H1 (cell line): ENCODE measurements around the gene TXNRD2. TPM values are rescaled to one million over a fixed set of nuclear protein-coding genes. Genes with fewer than 3 reads are reported as not detected.
A peak's percentile ranks its signal among the peaks of the same experiment; 100 is the strongest.

Experiments used
- CTCF ChIA-PET: fragments of 300-600 bp; sonication (Branson Sonifier 250); formaldehyde crosslinking; loops from one replicate; lab custom pipeline; 2021; ENCODE audit not compliant: partially characterized antibody; lab: Charles Lee
- POLR2A ChIA-PET: fragments of 300-600 bp; sonication (Branson Sonifier 250); formaldehyde crosslinking; loops from one replicate; lab custom pipeline; 2021; ENCODE audit warnings: inconsistent platforms; ENCODE audit not compliant: partially characterized antibody; lab: Charles Lee
- DNase-seq, 2 experiments: peaks; one replicate each; pipeline versions ENCODE4 v3.0.0 to v3.0.0-alpha.2; 2010 to 2022; ENCODE audit warnings: low spot score in 2 of 2, low read depth in 1 of 2, mixed read lengths in 1 of 2
- FAIRE-seq: peaks from 2 replicates; lab custom pipeline; 2011; peaks lifted over from hg19 to GRCh38; lab: Jason Lieb, UNC
- H2AFZ ChIP-seq: 2 replicates; pipeline ENCODE4 v1.8.1; 2012; ENCODE audit warnings: low read length, inconsistent platforms
- H2AK5ac ChIP-seq: 2 replicates; pipeline ENCODE4 v1.6.1; 2013; ENCODE audit warnings: low read depth, low read length
- H2BK120ac ChIP-seq: replicated peaks from 2 replicates; pipeline ENCODE3; 2013; ENCODE audit warnings: low read depth, low read length, inconsistent platforms
- H2BK12ac ChIP-seq: 2 replicates; pipeline ENCODE4 v1.6.1; 2013; ENCODE audit warnings: low read depth, low read length
- H2BK15ac ChIP-seq: 2 replicates; pipeline ENCODE4 v1.6.1; 2013; ENCODE audit warnings: low read length
- H2BK20ac ChIP-seq: 2 replicates; pipeline ENCODE4 v1.6.1; 2013; ENCODE audit warnings: low read length
- H2BK5ac ChIP-seq: 2 replicates; pipeline ENCODE4 v1.6.1; 2013; ENCODE audit warnings: low read depth, low read length
- H3K14ac ChIP-seq: 2 replicates; pipeline ENCODE4 v1.6.1; 2013; ENCODE audit warnings: inconsistent platforms; ENCODE audit not compliant: insufficient read length
- H3K18ac ChIP-seq: 2 replicates; pipeline ENCODE4 v1.6.1; 2013; ENCODE audit warnings: low read length; ENCODE audit errors: extremely low read depth
- H3K23ac ChIP-seq: 2 replicates; pipeline ENCODE4 v1.6.1; 2013; ENCODE audit warnings: inconsistent platforms; ENCODE audit not compliant: insufficient read length
- H3K23me2 ChIP-seq: 2 replicates; pipeline ENCODE4 v1.6.1; 2013; ENCODE audit warnings: low read depth, low read length
- H3K27ac ChIP-seq: 2 replicates; pipeline ENCODE4 v1.6.1; 2011; ENCODE audit warnings: low read depth, low read length, inconsistent platforms
- H3K27me3 ChIP-seq, 4 experiments: replicated peaks in 1 of 4; 1 replicate in 1 of 4; 2 replicates in 3 of 4; pipeline versions ENCODE4 v1.6.1 to v1.8.1; 2011 to 2013; ENCODE audit warnings: low read length in 3 of 4, mild to moderate bottlenecking in 3 of 4, inconsistent platforms in 2 of 4, mixed read lengths in 2 of 4, moderate library complexity in 1 of 4; ENCODE audit not compliant: control insufficient read depth in 3 of 4, insufficient read depth in 3 of 4; ENCODE audit errors: extremely low read depth in 1 of 4
- H3K36me3 ChIP-seq, 4 experiments: 2 replicates each; pipeline versions ENCODE4 v1.6.1 to v1.8.1; 2011 to 2013; ENCODE audit warnings: mild to moderate bottlenecking in 4 of 4, low read length in 3 of 4, moderate library complexity in 2 of 4, control low read depth in 1 of 4, inconsistent platforms in 1 of 4; ENCODE audit not compliant: insufficient read depth in 4 of 4, control insufficient read depth in 2 of 4
- H3K4ac ChIP-seq: replicated peaks from 2 replicates; pipeline ENCODE3; 2013; ENCODE audit warnings: low read length, low read depth, mixed read lengths, inconsistent platforms; ENCODE audit not compliant: insufficient read length
- H3K4me1 ChIP-seq, 4 experiments: replicated peaks in 1 of 4; 1 replicate in 1 of 4; 2 replicates in 3 of 4; pipeline versions ENCODE4 v1.6.1 to v1.8.1; 2011 to 2013; ENCODE audit warnings: low read length in 3 of 4, inconsistent platforms in 2 of 4, mixed read lengths in 1 of 4; ENCODE audit not compliant: insufficient read depth in 4 of 4, control insufficient read depth in 3 of 4
- H3K4me2 ChIP-seq, 2 experiments: 2 replicates each; pipeline versions ENCODE4 v1.6.1 to v1.8.1; 2011 to 2013; ENCODE audit warnings: low read depth in 2 of 2, low read length in 2 of 2, control low read depth in 1 of 2, inconsistent platforms in 1 of 2, mild to moderate bottlenecking in 1 of 2; ENCODE audit not compliant: insufficient read depth in 1 of 2
- H3K4me3 ChIP-seq, 4 experiments: fragments of 200-600, 300-600 bp in 1 of 4; sonication (generic), shearing (Covaris generic), sonication (Bioruptor Twin) in 1 of 4; 2 replicates each; pipeline versions ENCODE4 v1.5.1 to v1.8.1; 2011 to 2016; ENCODE audit warnings: low read length in 4 of 4, low read depth in 3 of 4, control low read depth in 2 of 4, inconsistent platforms in 2 of 4, mild to moderate bottlenecking in 2 of 4, mixed read lengths in 1 of 4, moderate library complexity in 1 of 4; ENCODE audit not compliant: insufficient read depth in 2 of 4; ENCODE audit errors: extremely low read depth in 1 of 4
- H3K56ac ChIP-seq: replicated peaks from 2 replicates; pipeline ENCODE3; 2013; ENCODE audit warnings: low read depth, mild to moderate bottlenecking, mixed read lengths, low read length, inconsistent platforms; ENCODE audit not compliant: insufficient read length
- H3K79me1 ChIP-seq: 2 replicates; pipeline ENCODE4 v1.6.1; 2013; ENCODE audit warnings: low read depth, low read length, control low read depth
- H3K79me2 ChIP-seq, 2 experiments: 2 replicates each; pipeline versions ENCODE4 v1.6.1 to v1.8.1; 2012 to 2013; ENCODE audit warnings: low read length in 2 of 2, mild to moderate bottlenecking in 2 of 2, inconsistent platforms in 1 of 2; ENCODE audit not compliant: insufficient read depth in 2 of 2, control insufficient read depth in 1 of 2
- H3K9ac ChIP-seq, 4 experiments: replicated peaks in 1 of 4; 1 replicate in 1 of 4; 2 replicates in 3 of 4; pipeline versions ENCODE4 v1.6.1 to v1.8.1; 2011 to 2013; ENCODE audit warnings: low read depth in 3 of 4, low read length in 3 of 4, control low read depth in 2 of 4, mild to moderate bottlenecking in 2 of 4, moderate library complexity in 2 of 4, inconsistent platforms in 1 of 4; ENCODE audit errors: extremely low read depth in 1 of 4
- H3K9me3 ChIP-seq, 2 experiments: 2 replicates each; pipeline versions ENCODE4 v1.6.1 to v1.8.1; 2012 to 2013; ENCODE audit warnings: mild to moderate bottlenecking in 2 of 2, moderate library complexity in 2 of 2, control low read depth in 1 of 2, inconsistent platforms in 1 of 2, low read depth in 1 of 2, low read length in 1 of 2, mixed read lengths in 1 of 2; ENCODE audit not compliant: insufficient read depth in 2 of 2
- H4K20me1 ChIP-seq, 2 experiments: replicated peaks in 1 of 2; 2 replicates each; pipeline versions ENCODE3 to v1.8.1; 2011 to 2013; ENCODE audit warnings: inconsistent platforms in 2 of 2, low read length in 2 of 2, mild to moderate bottlenecking in 1 of 2; ENCODE audit not compliant: insufficient read depth in 2 of 2, control insufficient read depth in 1 of 2
- H4K5ac ChIP-seq: 2 replicates; pipeline ENCODE4 v1.6.1; 2013; ENCODE audit warnings: low read length, low read depth, mixed read lengths, inconsistent platforms; ENCODE audit not compliant: insufficient read length
- H4K8ac ChIP-seq: 2 replicates; pipeline ENCODE4 v1.8.0; 2013; ENCODE audit warnings: mild to moderate bottlenecking, moderate library complexity, low read length, inconsistent platforms; ENCODE audit not compliant: insufficient read depth; ENCODE audit errors: extremely low read depth
- H4K91ac ChIP-seq: replicated peaks from 2 replicates; pipeline ENCODE3; 2013; ENCODE audit warnings: low read length, mixed read lengths, inconsistent platforms; ENCODE audit not compliant: insufficient read length
- ASH2L ChIP-seq: fragments of 200-600, 300-600 bp; sonication (generic); IDR thresholded peaks from one replicate; pipeline ENCODE4 v1.7.1; 2017; ENCODE audit warnings: low read length
- RFX5 ChIP-seq: IDR thresholded peaks from 2 replicates; pipeline ENCODE4 v1.6.1; 2011; ENCODE audit warnings: low read depth, low read length, improper control_type of control experiment, borderline replicate concordance
- SP1 ChIP-seq: IDR thresholded peaks from 2 replicates; pipeline ENCODE4 v1.6.1; 2011; ENCODE audit warnings: low read depth, low read length
- YY1 ChIP-seq: IDR thresholded peaks from 2 replicates; pipeline ENCODE4 v1.6.1; 2011; ENCODE audit warnings: low read depth, mild to moderate bottlenecking, low read length
- whole genome bisulfite sequencing, 2 experiments: shearing (Covaris generic) in 1 of 2; methylation state at CpG; one replicate each; pipeline versions ENCODE4 v1.1.6 to v1.1.7; 2013 to 2015; ENCODE audit warnings: low lambda C conversion rate in 2 of 2, mixed read lengths in 2 of 2, inconsistent platforms in 1 of 2, low coverage in 1 of 2, missing lambda C conversion rate in 1 of 2; ENCODE audit not compliant: insufficient replicate concordance in 2 of 2, insufficient coverage in 1 of 2, insufficient read length in 1 of 2; ENCODE audit errors: extremely low coverage in 1 of 2, missing lambda C conversion rate in 1 of 2; 5-methylcytosine and 5-hydroxymethylcytosine counted together
- polyA plus RNA-seq, 7 experiments: library from polyadenylated mRNA; depleted of rRNA in 3 of 7; stranded (reverse) in 5 of 7; unstranded in 2 of 7; fragments of >200 nt in 5 of 7; fragments of 200-250 nt in 2 of 7; gene quantifications; 1 replicate in 5 of 7; 2 replicates in 1 of 7; 4 replicates in 1 of 7; pipeline versions ENCODE4 v1.2.1 to v1.2.3, GENCODE V29; 2011 to 2013; ENCODE audit warnings: missing spikeins in 2 of 7, mixed read lengths in 2 of 7
- total RNA-seq: library from RNA; stranded (reverse); fragmentation: NEBNext Ultra II Directional; extraction: Animal tissue kit (Norgen Biotek cat#: 25700); gene quantifications from 2 replicates; pipeline ENCODE4 v1.2.1, GENCODE V29; 2021
- TF ChIP-seq, protein P1 (sequence below): IDR thresholded peaks from 2 replicates; pipeline ENCODE4 v1.6.1; 2012; ENCODE audit warnings: inconsistent platforms

TXNRD2 gene
- total and polyA plus RNA-seq, 2 of the 8 experiments (the other 6 are each of a cell fraction or from before 2014, with no cell fraction given) = 14.8 to 21.9 TPM

DNA sequence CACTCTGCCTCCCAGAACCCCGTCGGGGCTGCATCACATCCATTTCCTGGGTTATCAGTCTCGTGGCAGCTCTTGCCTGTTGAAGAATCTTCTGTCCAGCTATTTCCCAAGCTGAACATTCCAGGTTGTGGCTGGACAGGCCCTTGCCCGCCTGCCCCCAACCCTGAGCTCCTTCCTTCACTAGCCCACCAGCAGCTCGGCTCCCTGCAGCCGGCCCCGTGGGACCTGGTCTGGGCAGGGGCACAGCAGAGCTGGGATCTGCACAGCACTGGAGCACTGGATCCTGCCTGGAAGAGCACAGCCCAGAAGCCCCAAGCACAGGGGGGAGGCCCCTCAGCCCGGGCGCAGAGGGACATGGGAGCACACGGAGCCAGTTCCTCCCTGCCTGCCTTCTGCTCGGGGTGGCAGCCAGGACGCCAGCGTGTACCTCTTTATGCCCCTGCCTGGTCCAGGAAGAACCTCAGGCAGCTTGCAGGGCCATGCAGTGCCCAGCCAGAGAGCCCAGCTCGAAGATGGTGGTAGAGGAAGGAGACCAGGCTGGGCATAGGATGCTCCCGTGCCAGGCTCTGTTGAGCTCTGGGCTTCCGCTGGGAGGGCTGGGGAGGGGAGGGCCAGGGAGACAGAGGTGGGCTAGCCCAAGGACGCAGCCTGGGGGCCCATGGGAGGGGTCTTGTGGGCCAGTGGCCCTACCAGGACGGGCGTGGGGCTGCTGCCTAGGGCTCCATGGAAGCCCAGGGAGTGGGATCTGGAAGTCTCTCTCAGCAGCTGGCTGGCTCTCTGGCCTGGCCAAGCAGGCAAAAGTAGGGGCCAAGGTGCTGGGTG is 70.4 kb downstream of the TXNRD2 start:
- Histone ChIP-seq H3K4me3 (no peak overlapping the region), H3K56ac (no peak overlapping the region), H3K4ac (peak overlapping the region; percentile 78), H3K4me1 (peaks cover 0 to 7% (median 4%) of the 10 kb centered on the region in 4 experiments; a peak in 4 of 7 replicates), H4K8ac (no peak overlapping the region; the same call in 1 of the 2 replicates), H2BK15ac (no peak overlapping the region), H3K79me1 (no peaks in the 10 kb centered on the region; the same call in 1 of the 2 replicates), H3K9ac (no peak overlapping the region), H3K4me2 (no peak overlapping the region), H3K23me2 (no peaks in the 10 kb centered on the region), H4K91ac (peak overlapping the region; percentile 74), H3K27ac (no peak overlapping the region; the same call in 1 of the 2 replicates), H2AK5ac (no peak overlapping the region), H2BK5ac (no peak overlapping the region), H3K23ac (no peak overlapping the region), H3K9me3 (no peaks in the 10 kb centered on the region), H2BK20ac (0 out of 2 replicates have a peak overlapping the region, but pooled peaks have one; percentile 7), H3K79me2 (no peaks in the 10 kb centered on the region), H2BK12ac (0 out of 2 replicates have a peak overlapping the region, but pooled peaks have one; percentile 50), H3K36me3 (no peaks in the 10 kb centered on the region), H3K18ac (no peak overlapping the region), H2BK120ac (no peak overlapping the region), H3K27me3 (no peaks in the 10 kb centered on the region), H3K14ac (no peak overlapping the region), H4K20me1 (no peaks in the 10 kb centered on the region), H4K5ac (no peak overlapping the region), H2AFZ (no peak overlapping the region)
- POLR2A ChIA-PET = interaction anchor here (0.9 to 4.6 kb wide), 5 partner anchors 8 to 24 kb away, joined by 3 to 27 read pairs (median 5); no protein-coding TSS in a partner anchor
- WGBS, 2 experiments = 87% methylated on average over 19 of the region's 19 CpGs; no CpG with 5 or more reads in 1 of the 2 experiments
- FAIRE-seq (no peak), DNase-seq (peak in 1 of 2 experiments; percentile 40)
- TF ChIP-seq SP1 (no peak), ASH2L (no peak), RFX5 (no peak), YY1 (no peak)
- TF ChIP-seq, protein P1, sequence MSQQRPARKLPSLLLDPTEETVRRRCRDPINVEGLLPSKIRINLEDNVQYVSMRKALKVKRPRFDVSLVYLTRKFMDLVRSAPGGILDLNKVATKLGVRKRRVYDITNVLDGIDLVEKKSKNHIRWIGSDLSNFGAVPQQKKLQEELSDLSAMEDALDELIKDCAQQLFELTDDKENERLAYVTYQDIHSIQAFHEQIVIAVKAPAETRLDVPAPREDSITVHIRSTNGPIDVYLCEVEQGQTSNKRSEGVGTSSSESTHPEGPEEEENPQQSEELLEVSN = no peak
- CTCF ChIA-PET = interaction anchor here (0.9 to 2.1 kb wide), 8 partner anchors 20 to 141 kb away, joined by 3 to 10 read pairs (median 4); no protein-coding TSS in a partner anchor
